ENCODE data around the gene PRSS27.

Gene PRSS27

GRCh38 chr16:2719328-2720063 is 528 bp downstream of the PRSS27 start:
- Histone ChIP-seq H2AFZ (ENCODE audit: low read length) (no peak overlapping the region), H3K9ac (ENCODE audit: low read length) (no peak overlapping the region), H3K79me2 (ENCODE audit: insufficient read depth, low read length) (no peaks in the 10 kb centered on the region), H4K20me1 (ENCODE audit: insufficient read depth, low read length) (no peaks in the 10 kb centered on the region), H3K36me3 (ENCODE audit: insufficient read depth, low read length) (no peaks in the 10 kb centered on the region), H3K4me1 (ENCODE audit: insufficient read depth, low read length, severe bottlenecking) (peaks cover 11% of the 10 kb centered on the region), H3K27me3 (ENCODE audit: insufficient read depth, low read length) (no peaks in the 10 kb centered on the region; the same call in 1 of the 2 replicates), H3K4me3 (ENCODE audit: low read depth, low read length, poor library complexity, severe bottlenecking) (no peak overlapping the region), H3K9me2 (ENCODE audit: low read depth, low read length) (no peaks in the 10 kb centered on the region), H3K9me3 (ENCODE audit: low read length) (no peaks in the 10 kb centered on the region), H3F3A (ENCODE audit: insufficient read depth, low read length) (no peaks in the 10 kb centered on the region), H3K4me2 (ENCODE audit: low read length) (no peak overlapping the region), H3K27ac (ENCODE audit: low read depth, low read length, poor library complexity, severe bottlenecking) (no peak overlapping the region)
- TF ChIP-seq CTCF (IDR thresholded peaks at IDR 0.05; ENCODE audit: low read length) = no peak
- no peak for TF ChIP-seq EZH2 (IDR thresholded peaks at IDR 0.05; ENCODE audit: borderline replicate concordance, low read length)

GRCh38 chr16:2717383-2718263 is 2.4 kb downstream of the PRSS27 start:
- Histone ChIP-seq H3K9me3 (ENCODE audit: low read length) (no peaks in the 10 kb centered on the region), H3K27ac (ENCODE audit: low read depth, low read length, poor library complexity, severe bottlenecking) (no peak overlapping the region), H3K4me2 (ENCODE audit: low read length) (no peak overlapping the region), H3K9ac (ENCODE audit: low read length) (no peak overlapping the region), H3K9me2 (ENCODE audit: low read depth, low read length) (no peaks in the 10 kb centered on the region), H3K79me2 (ENCODE audit: insufficient read depth, low read length) (no peaks in the 10 kb centered on the region), H3K4me1 (ENCODE audit: insufficient read depth, low read length, severe bottlenecking) (peaks cover 11% of the 10 kb centered on the region), H2AFZ (ENCODE audit: low read length) (no peak overlapping the region), H3K27me3 (ENCODE audit: insufficient read depth, low read length) (peaks cover 9% of the 10 kb centered on the region; the same call in 1 of the 2 replicates), H3K36me3 (ENCODE audit: insufficient read depth, low read length) (no peaks in the 10 kb centered on the region), H3K4me3 (ENCODE audit: low read depth, low read length, poor library complexity, severe bottlenecking) (no peak overlapping the region), H4K20me1 (ENCODE audit: insufficient read depth, low read length) (no peaks in the 10 kb centered on the region), H3F3A (ENCODE audit: insufficient read depth, low read length) (no peaks in the 10 kb centered on the region)
- TF ChIP-seq CTCF (IDR thresholded peaks at IDR 0.05; ENCODE audit: low read length) (no peak), EZH2 (IDR thresholded peaks at IDR 0.05; ENCODE audit: borderline replicate concordance, low read length) (no peak)

- TF ChIP-seq CTCF (IDR thresholded peaks at IDR 0.05; ENCODE audit: low read length) = no peak
- TF ChIP-seq EZH2 (IDR thresholded peaks at IDR 0.05; ENCODE audit: borderline replicate concordance, low read length) = no peak
- H3K27ac ChIP-seq (ENCODE audit: low read depth, low read length, poor library complexity, severe bottlenecking) = no peak overlapping the region
- H3K9me3 ChIP-seq (ENCODE audit: low read length) = no peaks in the 10 kb centered on the region
- no peak overlapping the region for H2AFZ ChIP-seq (ENCODE audit: low read length)
- peaks cover 9% of the 10 kb centered on the region; the same call in 1 of the 2 replicates for H3K27me3 ChIP-seq (ENCODE audit: insufficient read depth, low read length)
- H3F3A ChIP-seq (ENCODE audit: insufficient read depth, low read length) = no peaks in the 10 kb centered on the region
- no peaks in the 10 kb centered on the region for H3K9me2 ChIP-seq (ENCODE audit: low read depth, low read length)
- H3K9ac ChIP-seq (ENCODE audit: low read length) = no peak overlapping the region
- H3K4me1 ChIP-seq (ENCODE audit: insufficient read depth, low read length, severe bottlenecking) = peaks cover 10% of the 10 kb centered on the region
- H3K79me2 ChIP-seq (ENCODE audit: insufficient read depth, low read length) = no peaks in the 10 kb centered on the region
- no peaks in the 10 kb centered on the region for H3K36me3 ChIP-seq (ENCODE audit: insufficient read depth, low read length)
- H3K4me3 ChIP-seq (ENCODE audit: low read depth, low read length, poor library complexity, severe bottlenecking) = no peak overlapping the region
- H4K20me1 ChIP-seq (ENCODE audit: insufficient read depth, low read length) = no peaks in the 10 kb centered on the region
- H3K4me2 ChIP-seq (ENCODE audit: low read length) = no peak overlapping the region
Observed at GRCh38 chr16:2716948-2717347, 3.1 kb downstream of the PRSS27 start.
